ENCODE measurements around the gene CDH1.

The CDH1 gene

GRCh38 chr16:68764862-68765261, 27.8 kb downstream of the CDH1 start:
- no peak for TF ChIP-seq TCF12 (IDR thresholded peaks at IDR 0.05; ENCODE audit: low read depth)
- TF ChIP-seq TEAD4 (IDR thresholded peaks at IDR 0.05), result no peak
- no peak for TF ChIP-seq ZBTB7A (IDR thresholded peaks at IDR 0.05; ENCODE audit: low read depth)
- no peak for TF ChIP-seq CREB1 (IDR thresholded peaks at IDR 0.05; ENCODE audit: low read depth)
- no peak for TF ChIP-seq EGR1 (IDR thresholded peaks at IDR 0.05)
- TF ChIP-seq RAD21 (IDR thresholded peaks at IDR 0.05; ENCODE audit: low read depth), result no peak
- TF ChIP-seq, protein P1, sequence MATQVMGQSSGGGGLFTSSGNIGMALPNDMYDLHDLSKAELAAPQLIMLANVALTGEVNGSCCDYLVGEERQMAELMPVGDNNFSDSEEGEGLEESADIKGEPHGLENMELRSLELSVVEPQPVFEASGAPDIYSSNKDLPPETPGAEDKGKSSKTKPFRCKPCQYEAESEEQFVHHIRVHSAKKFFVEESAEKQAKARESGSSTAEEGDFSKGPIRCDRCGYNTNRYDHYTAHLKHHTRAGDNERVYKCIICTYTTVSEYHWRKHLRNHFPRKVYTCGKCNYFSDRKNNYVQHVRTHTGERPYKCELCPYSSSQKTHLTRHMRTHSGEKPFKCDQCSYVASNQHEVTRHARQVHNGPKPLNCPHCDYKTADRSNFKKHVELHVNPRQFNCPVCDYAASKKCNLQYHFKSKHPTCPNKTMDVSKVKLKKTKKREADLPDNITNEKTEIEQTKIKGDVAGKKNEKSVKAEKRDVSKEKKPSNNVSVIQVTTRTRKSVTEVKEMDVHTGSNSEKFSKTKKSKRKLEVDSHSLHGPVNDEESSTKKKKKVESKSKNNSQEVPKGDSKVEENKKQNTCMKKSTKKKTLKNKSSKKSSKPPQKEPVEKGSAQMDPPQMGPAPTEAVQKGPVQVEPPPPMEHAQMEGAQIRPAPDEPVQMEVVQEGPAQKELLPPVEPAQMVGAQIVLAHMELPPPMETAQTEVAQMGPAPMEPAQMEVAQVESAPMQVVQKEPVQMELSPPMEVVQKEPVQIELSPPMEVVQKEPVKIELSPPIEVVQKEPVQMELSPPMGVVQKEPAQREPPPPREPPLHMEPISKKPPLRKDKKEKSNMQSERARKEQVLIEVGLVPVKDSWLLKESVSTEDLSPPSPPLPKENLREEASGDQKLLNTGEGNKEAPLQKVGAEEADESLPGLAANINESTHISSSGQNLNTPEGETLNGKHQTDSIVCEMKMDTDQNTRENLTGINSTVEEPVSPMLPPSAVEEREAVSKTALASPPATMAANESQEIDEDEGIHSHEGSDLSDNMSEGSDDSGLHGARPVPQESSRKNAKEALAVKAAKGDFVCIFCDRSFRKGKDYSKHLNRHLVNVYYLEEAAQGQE (IDR thresholded peaks at IDR 0.05; ENCODE audit: low read depth), result no peak
- no peak for TF ChIP-seq CEBPB (IDR thresholded peaks at IDR 0.05)
- TF ChIP-seq FOXM1 (IDR thresholded peaks at IDR 0.05; ENCODE audit: borderline replicate concordance, low read depth), result no peak
- TF ChIP-seq EP300 (IDR thresholded peaks at IDR 0.05; ENCODE audit: borderline replicate concordance), result no peak
- TF ChIP-seq, protein P2, sequence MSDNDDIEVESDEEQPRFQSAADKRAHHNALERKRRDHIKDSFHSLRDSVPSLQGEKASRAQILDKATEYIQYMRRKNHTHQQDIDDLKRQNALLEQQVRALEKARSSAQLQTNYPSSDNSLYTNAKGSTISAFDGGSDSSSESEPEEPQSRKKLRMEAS (IDR thresholded peaks at IDR 0.05), result no peak
- no peak for TF ChIP-seq TAF1 (IDR thresholded peaks at IDR 0.05; ENCODE audit: low read depth)
- no peak for TF ChIP-seq YY1 (IDR thresholded peaks at IDR 0.05; ENCODE audit: low read depth)
- TF ChIP-seq NFIC (IDR thresholded peaks at IDR 0.05), result no peak
- TF ChIP-seq, protein P3, sequence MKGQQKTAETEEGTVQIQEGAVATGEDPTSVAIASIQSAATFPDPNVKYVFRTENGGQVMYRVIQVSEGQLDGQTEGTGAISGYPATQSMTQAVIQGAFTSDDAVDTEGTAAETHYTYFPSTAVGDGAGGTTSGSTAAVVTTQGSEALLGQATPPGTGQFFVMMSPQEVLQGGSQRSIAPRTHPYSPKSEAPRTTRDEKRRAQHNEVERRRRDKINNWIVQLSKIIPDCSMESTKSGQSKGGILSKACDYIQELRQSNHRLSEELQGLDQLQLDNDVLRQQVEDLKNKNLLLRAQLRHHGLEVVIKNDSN (IDR thresholded peaks at IDR 0.05), result no peak

DNA sequence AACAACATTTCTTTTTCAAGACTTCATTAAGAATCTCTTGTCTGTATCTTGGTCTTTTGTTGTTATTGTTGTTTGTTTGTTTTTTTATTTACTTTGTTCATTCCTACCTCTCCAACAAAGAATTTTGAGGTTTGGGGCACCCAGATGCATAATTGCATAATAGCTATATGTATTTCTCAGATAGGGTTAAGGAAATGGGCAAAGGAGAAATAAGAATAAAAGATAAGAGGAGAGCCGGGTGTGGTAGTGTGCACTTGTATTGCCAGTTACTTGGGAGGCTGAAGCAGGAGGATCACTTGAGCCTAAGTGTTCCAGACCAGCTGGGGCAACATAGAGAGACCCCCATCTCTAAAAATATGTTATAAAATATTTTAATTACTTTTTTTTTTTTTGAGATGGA, 30.5 kb downstream of the CDH1 start:
- TF ChIP-seq, protein P3 (IDR thresholded peaks at IDR 0.05), result no peak
- no peak for TF ChIP-seq YY1 (IDR thresholded peaks at IDR 0.05; ENCODE audit: low read depth)
- no peak for TF ChIP-seq TCF12 (IDR thresholded peaks at IDR 0.05; ENCODE audit: low read depth)
- no peak for TF ChIP-seq RAD21 (IDR thresholded peaks at IDR 0.05; ENCODE audit: low read depth)
- TF ChIP-seq CEBPB (IDR thresholded peaks at IDR 0.05), result no peak
- no peak for TF ChIP-seq EP300 (IDR thresholded peaks at IDR 0.05; ENCODE audit: borderline replicate concordance)
- TF ChIP-seq, protein P1 (IDR thresholded peaks at IDR 0.05; ENCODE audit: low read depth), result no peak
- TF ChIP-seq CREB1 (IDR thresholded peaks at IDR 0.05; ENCODE audit: low read depth), result no peak
- TF ChIP-seq EGR1 (IDR thresholded peaks at IDR 0.05), result no peak
- TF ChIP-seq, protein P2 (IDR thresholded peaks at IDR 0.05), result no peak
- no peak for TF ChIP-seq ZBTB7A (IDR thresholded peaks at IDR 0.05; ENCODE audit: low read depth)
- no peak for TF ChIP-seq TEAD4 (IDR thresholded peaks at IDR 0.05)
- TF ChIP-seq TAF1 (IDR thresholded peaks at IDR 0.05; ENCODE audit: low read depth), result no peak
- TF ChIP-seq NFIC (IDR thresholded peaks at IDR 0.05), result no peak
- no peak for TF ChIP-seq FOXM1 (IDR thresholded peaks at IDR 0.05; ENCODE audit: borderline replicate concordance, low read depth)

- TF ChIP-seq RAD21 (IDR thresholded peaks at IDR 0.05; ENCODE audit: low read depth), result no peak
- TF ChIP-seq, protein P1 (IDR thresholded peaks at IDR 0.05; ENCODE audit: low read depth), result no peak
- no peak for TF ChIP-seq NFIC (IDR thresholded peaks at IDR 0.05)
- no peak for TF ChIP-seq YY1 (IDR thresholded peaks at IDR 0.05; ENCODE audit: low read depth)
- no peak for TF ChIP-seq EGR1 (IDR thresholded peaks at IDR 0.05)
- TF ChIP-seq, protein P3 (IDR thresholded peaks at IDR 0.05), result no peak
- no peak for TF ChIP-seq CEBPB (IDR thresholded peaks at IDR 0.05)
- no peak for TF ChIP-seq FOXM1 (IDR thresholded peaks at IDR 0.05; ENCODE audit: borderline replicate concordance, low read depth)
Measured at GRCh38 chr16:68768175-68768574, 31.1 kb downstream of the CDH1 start.

- no peak for TF ChIP-seq EP300 (IDR thresholded peaks at IDR 0.05; ENCODE audit: borderline replicate concordance)
- TF ChIP-seq, protein P1 (IDR thresholded peaks at IDR 0.05; ENCODE audit: low read depth), result no peak
- no peak for TF ChIP-seq ZBTB7A (IDR thresholded peaks at IDR 0.05; ENCODE audit: low read depth)
- TF ChIP-seq TEAD4 (IDR thresholded peaks at IDR 0.05), result no peak
- TF ChIP-seq YY1 (IDR thresholded peaks at IDR 0.05; ENCODE audit: low read depth), result no peak
- no peak for TF ChIP-seq CEBPB (IDR thresholded peaks at IDR 0.05)
- no peak for TF ChIP-seq EGR1 (IDR thresholded peaks at IDR 0.05)
- TF ChIP-seq TCF12 (IDR thresholded peaks at IDR 0.05; ENCODE audit: low read depth), result no peak
- TF ChIP-seq TAF1 (IDR thresholded peaks at IDR 0.05; ENCODE audit: low read depth), result no peak
- no peak for TF ChIP-seq FOXM1 (IDR thresholded peaks at IDR 0.05; ENCODE audit: borderline replicate concordance, low read depth)
Measured at GRCh38 chr16:68768771-68769170, 31.7 kb downstream of the CDH1 start.

Data from Ishikawa (cell line).